Measurements from ENCODE around the gene NDUFS1. TPM values are rescaled to one million over a fixed set of nuclear protein-coding genes. Genes with fewer than 3 reads are reported as not detected.

NDUFS1 gene
- total RNA-seq, 1 experiment from 2014 or later, result 106 TPM

DNA sequence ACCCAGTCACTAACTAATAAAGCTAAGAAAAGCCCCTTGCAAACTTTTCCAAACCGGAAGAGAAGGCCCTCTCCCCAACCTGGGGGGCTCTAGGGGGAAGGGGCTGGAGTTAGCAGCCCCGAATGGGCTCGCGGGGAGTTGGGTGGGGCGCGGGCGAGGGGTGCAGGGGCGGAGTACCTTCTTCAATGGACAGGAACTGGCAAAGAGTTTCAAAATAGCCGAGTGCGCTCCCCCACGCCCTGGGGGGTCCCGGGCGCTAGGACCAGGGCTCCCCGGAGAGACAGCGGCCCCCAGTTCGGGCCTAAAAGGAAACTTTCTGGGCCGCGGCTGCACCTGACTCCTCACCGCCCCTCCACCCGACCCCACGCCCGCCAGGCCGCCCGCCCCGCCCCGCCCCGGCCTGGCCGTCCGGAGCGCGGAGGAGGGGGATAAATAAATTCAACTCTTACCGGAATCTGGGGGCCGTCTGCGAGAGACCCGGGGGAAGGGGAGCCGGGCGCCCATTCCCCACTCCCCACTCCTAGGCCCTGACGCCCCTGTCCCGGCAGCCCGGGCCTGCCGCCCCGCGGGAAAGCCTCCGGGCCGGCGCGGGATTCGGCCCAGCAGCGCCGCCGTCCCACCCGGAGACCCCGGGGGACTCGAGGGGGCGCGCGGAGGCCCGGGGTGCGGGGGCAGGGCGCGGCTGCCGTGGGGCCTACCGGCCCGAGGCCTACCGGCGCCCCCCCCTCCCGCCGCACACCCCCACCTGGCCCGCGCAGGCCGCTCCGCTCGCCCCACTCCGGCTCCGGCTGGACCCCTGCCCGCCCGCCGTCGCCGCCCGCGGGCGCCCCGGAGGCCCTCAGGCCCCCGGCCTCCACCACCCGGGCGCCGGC lies 74.1 kb downstream of the NDUFS1 start:
- TF ChIP-seq, protein P1, sequence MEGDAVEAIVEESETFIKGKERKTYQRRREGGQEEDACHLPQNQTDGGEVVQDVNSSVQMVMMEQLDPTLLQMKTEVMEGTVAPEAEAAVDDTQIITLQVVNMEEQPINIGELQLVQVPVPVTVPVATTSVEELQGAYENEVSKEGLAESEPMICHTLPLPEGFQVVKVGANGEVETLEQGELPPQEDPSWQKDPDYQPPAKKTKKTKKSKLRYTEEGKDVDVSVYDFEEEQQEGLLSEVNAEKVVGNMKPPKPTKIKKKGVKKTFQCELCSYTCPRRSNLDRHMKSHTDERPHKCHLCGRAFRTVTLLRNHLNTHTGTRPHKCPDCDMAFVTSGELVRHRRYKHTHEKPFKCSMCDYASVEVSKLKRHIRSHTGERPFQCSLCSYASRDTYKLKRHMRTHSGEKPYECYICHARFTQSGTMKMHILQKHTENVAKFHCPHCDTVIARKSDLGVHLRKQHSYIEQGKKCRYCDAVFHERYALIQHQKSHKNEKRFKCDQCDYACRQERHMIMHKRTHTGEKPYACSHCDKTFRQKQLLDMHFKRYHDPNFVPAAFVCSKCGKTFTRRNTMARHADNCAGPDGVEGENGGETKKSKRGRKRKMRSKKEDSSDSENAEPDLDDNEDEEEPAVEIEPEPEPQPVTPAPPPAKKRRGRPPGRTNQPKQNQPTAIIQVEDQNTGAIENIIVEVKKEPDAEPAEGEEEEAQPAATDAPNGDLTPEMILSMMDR (IDR thresholded peaks at IDR 0.05), result no peak
- TF ChIP-seq TCF7L2 (IDR thresholded peaks at IDR 0.05; ENCODE audit: low read depth, low read length) (no peak), POLR2AphosphoS5 (IDR thresholded peaks at IDR 0.05; ENCODE audit: low read depth, low read length) (no peak), SIN3A (IDR thresholded peaks at IDR 0.05; ENCODE audit: borderline replicate concordance, insufficient read depth, low read depth, low read length) (no peak)
- TF ChIP-seq, protein P2, sequence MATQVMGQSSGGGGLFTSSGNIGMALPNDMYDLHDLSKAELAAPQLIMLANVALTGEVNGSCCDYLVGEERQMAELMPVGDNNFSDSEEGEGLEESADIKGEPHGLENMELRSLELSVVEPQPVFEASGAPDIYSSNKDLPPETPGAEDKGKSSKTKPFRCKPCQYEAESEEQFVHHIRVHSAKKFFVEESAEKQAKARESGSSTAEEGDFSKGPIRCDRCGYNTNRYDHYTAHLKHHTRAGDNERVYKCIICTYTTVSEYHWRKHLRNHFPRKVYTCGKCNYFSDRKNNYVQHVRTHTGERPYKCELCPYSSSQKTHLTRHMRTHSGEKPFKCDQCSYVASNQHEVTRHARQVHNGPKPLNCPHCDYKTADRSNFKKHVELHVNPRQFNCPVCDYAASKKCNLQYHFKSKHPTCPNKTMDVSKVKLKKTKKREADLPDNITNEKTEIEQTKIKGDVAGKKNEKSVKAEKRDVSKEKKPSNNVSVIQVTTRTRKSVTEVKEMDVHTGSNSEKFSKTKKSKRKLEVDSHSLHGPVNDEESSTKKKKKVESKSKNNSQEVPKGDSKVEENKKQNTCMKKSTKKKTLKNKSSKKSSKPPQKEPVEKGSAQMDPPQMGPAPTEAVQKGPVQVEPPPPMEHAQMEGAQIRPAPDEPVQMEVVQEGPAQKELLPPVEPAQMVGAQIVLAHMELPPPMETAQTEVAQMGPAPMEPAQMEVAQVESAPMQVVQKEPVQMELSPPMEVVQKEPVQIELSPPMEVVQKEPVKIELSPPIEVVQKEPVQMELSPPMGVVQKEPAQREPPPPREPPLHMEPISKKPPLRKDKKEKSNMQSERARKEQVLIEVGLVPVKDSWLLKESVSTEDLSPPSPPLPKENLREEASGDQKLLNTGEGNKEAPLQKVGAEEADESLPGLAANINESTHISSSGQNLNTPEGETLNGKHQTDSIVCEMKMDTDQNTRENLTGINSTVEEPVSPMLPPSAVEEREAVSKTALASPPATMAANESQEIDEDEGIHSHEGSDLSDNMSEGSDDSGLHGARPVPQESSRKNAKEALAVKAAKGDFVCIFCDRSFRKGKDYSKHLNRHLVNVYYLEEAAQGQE (IDR thresholded peaks at IDR 0.05; ENCODE audit: insufficient read depth in 1 of 2, low read depth in 2 of 2, low read length in 1 of 2), result no peak
- peaks cover 17% of the 10 kb centered on the region; the same call in 1 of the 2 replicates for H3K4me1 ChIP-seq (ENCODE audit: control insufficient read depth, insufficient read depth, low read length)
- no TSS peak for BruUV-seq (replicated peaks)
- intact Hi-C loops (cut with micrococcal nuclease; ENCODE audit: unreplicated experiment), result no loop called here
- in situ Hi-C loops (cut with HindIII; ENCODE audit: low pct_unique_long_range_greater_than_20kb, low sequenced_read_pairs), result no loop called here
- CTCF ChIA-PET, result no interaction called here
- no peaks in the 10 kb centered on the region for H3K9me3 ChIP-seq (ENCODE audit: control insufficient read depth, insufficient read depth, low read depth, low read length)
- peak overlapping the region; percentile 94 for H3K27ac ChIP-seq (ENCODE audit: low read length)
- peaks cover 2% of the 10 kb centered on the region; the same call in 1 of the 2 replicates for H3K36me3 ChIP-seq (ENCODE audit: control insufficient read depth, insufficient read depth, low read length)
- H3K4me3 ChIP-seq (ENCODE audit: low read depth in 2 of 2, low read length in 2 of 2), result peak overlapping the region; percentile 78 to 88
- H3K27me3 ChIP-seq (ENCODE audit: control insufficient read depth, insufficient read depth, low read length), result no peaks in the 10 kb centered on the region
- POLR2A ChIA-PET, result interaction anchor here (0.7 kb wide), 1 partner anchor 725 kb away, joined by 3 read pairs; no protein-coding TSS in a partner anchor
- ATAC-seq (peak; percentile 69), DNase-seq (ENCODE audit: low read depth, low spot score) (no peak)

DNA sequence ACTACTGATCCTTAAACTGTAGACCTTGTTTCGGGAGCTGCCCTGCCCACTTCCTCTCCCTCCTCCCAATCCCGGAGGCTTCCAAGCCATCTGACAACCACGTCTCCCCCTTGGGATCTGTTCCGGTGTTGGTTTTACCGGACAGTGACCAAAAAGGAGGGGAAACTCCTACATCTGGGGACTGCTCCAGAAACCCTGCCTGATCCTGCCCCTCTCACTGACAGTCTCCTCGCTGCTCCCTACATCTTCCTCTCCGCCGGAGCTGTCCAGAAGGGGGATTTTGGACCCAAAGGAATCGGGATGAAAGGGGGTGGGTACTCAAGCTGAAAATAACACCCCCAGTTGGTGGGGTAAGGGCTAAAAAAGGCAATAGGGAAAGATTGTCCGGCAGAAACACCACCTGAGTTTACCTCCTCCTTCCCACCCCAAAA lies 74.8 kb downstream of the NDUFS1 start:
- ChIA-PET POLR2A (interaction anchor here (0.7 kb wide), 1 partner anchor 724 kb away, joined by 3 read pairs; no protein-coding TSS in a partner anchor), CTCF (no interaction called here)
- in situ Hi-C loops (cut with HindIII; ENCODE audit: low pct_unique_long_range_greater_than_20kb, low sequenced_read_pairs) (no loop called here), intact Hi-C loops (cut with micrococcal nuclease; ENCODE audit: unreplicated experiment) (no loop called here)
- peak overlapping the region; percentile 94 for H3K27ac ChIP-seq (ENCODE audit: low read length)
- no peaks in the 10 kb centered on the region for H3K27me3 ChIP-seq (ENCODE audit: control insufficient read depth, insufficient read depth, low read length)
- ATAC-seq, result peak; percentile 75
- 0 out of 2 replicates have a peak, but pooled peaks have one; percentile 45 for TF ChIP-seq SIN3A (IDR thresholded peaks at IDR 0.05; ENCODE audit: borderline replicate concordance, insufficient read depth, low read depth, low read length)
- TF ChIP-seq, protein P2 (IDR thresholded peaks at IDR 0.05; ENCODE audit: insufficient read depth in 1 of 2, low read depth in 2 of 2, low read length in 1 of 2), result no peak
- DNase-seq (ENCODE audit: low read depth, low spot score), result peak; percentile 62
- H3K4me3 ChIP-seq (ENCODE audit: low read depth in 2 of 2, low read length in 2 of 2), result peak overlapping the region; percentile 78 to 88
- H3K36me3 ChIP-seq (ENCODE audit: control insufficient read depth, insufficient read depth, low read length), result peaks cover 2% of the 10 kb centered on the region; the same call in 1 of the 2 replicates
- no TSS peak for BruUV-seq (replicated peaks)
- peaks cover 17% of the 10 kb centered on the region; the same call in 1 of the 2 replicates for H3K4me1 ChIP-seq (ENCODE audit: control insufficient read depth, insufficient read depth, low read length)
- no peaks in the 10 kb centered on the region for H3K9me3 ChIP-seq (ENCODE audit: control insufficient read depth, insufficient read depth, low read depth, low read length)

Measured in Panc1 (cell line).